HUES64 (cell line): ENCODE measurements around the gene PCTP. TPM values are rescaled to one million over a fixed set of nuclear protein-coding genes. Genes with fewer than 3 reads are reported as not detected.

ENCODE experiments used
- H3K27ac ChIP-seq: 2 replicates; pipeline ENCODE4 v1.7.0; 2013; ENCODE audit warnings: low read depth, low read length, inconsistent platforms
- H3K27me3 ChIP-seq: 2 replicates; pipeline ENCODE4 v1.6.1; 2013; ENCODE audit warnings: mild to moderate bottlenecking, low read length; ENCODE audit not compliant: insufficient read depth
- H3K36me3 ChIP-seq: 2 replicates; pipeline ENCODE4 v1.6.1; 2013; ENCODE audit warnings: mild to moderate bottlenecking, low read length; ENCODE audit not compliant: insufficient read depth
- H3K4me1 ChIP-seq: 2 replicates; pipeline ENCODE4 v1.6.1; 2013; ENCODE audit warnings: mild to moderate bottlenecking, low read length, moderate library complexity; ENCODE audit not compliant: insufficient read depth
- H3K4me3 ChIP-seq: 2 replicates; pipeline ENCODE4 v1.5.1; 2013; ENCODE audit warnings: mild to moderate bottlenecking, low read length, moderate library complexity
- H3K9ac ChIP-seq: 2 replicates; pipeline ENCODE4 v1.6.1; 2013; ENCODE audit warnings: mild to moderate bottlenecking, low read depth, low read length
- H3K9me3 ChIP-seq: 2 replicates; pipeline ENCODE4 v1.6.1; 2013; ENCODE audit warnings: low read depth, low read length; ENCODE audit not compliant: insufficient read depth
- WGBS: fragments of 150-250, 120-280 bp; methylation state at CpG from one replicate; pipeline ENCODE4 v1.1.7; 2013; ENCODE audit warnings: missing lambda C conversion rate; 5-methylcytosine and 5-hydroxymethylcytosine counted together
- polyA plus RNA-seq, 2 experiments: library from polyadenylated mRNA; stranded (reverse); fragments of 50-300 nt; gene quantifications; one replicate each; pipeline ENCODE4 v1.2.3, GENCODE V29; 2013

PCTP gene
- 17.4 TPM for polyA plus RNA-seq (2013, experiment 1 of 2)
- 17.7 TPM for polyA plus RNA-seq (2013, experiment 2 of 2)

DNA sequence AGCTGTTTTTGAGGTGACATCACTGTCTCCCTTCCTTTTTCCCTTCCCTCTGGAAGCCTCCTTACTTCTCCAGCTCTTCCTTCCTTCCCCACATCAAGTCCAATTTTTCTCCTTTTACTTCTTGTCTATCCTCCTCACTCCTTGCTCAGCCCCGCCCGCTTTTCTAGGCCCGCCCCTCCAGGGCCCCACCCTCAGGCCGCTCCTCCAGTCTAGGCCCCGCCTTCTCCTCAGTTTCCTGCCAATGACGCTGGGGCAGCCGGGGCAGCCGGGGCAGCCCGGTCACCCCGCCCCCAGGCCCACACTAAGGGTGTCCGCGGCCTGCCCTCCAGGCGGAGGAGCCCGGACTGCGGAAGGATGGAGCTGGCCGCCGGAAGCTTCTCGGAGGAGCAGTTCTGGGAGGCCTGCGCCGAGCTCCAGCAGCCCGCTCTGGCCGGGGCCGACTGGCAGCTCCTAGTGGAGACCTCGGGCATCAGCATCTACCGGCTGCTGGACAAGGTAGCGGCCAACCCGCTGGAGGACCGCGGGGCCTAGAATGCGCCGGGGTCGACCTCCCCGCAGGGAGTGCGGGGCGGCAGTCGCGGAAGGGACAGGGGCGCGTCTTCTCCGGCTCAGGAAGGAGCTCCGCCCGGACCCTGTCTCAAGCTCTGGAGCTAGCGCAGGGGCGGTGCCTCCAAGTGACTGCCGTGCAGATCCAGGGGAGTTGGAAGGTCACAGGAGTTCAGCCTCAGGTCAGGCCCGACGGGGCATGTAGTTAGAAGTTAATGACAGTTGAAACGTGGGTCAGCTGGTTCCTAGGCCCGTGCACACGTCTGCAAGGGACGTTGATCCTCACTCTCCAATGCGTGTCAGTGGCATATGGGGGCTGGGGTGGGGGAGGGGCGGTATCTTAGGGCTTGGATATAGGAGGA, at the start of gene PCTP:
Gene PCTP (plus strand): TSS at position 302 of the 908 bp plus-strand sequence. CDS start 53 bp downstream, at position 355.
- Histone ChIP-seq H3K27me3 (no peaks in the 10 kb centered on the region), H3K9me3 (no peaks in the 10 kb centered on the region), H3K27ac (peak within 1 kb of the TSS; percentile 83), H3K4me1 (peaks cover 7% of the 10 kb centered on the region; the same call in 1 of the 2 replicates), H3K36me3 (no peaks in the 10 kb centered on the region), H3K4me3 (peak within 1 kb of the TSS; percentile 77), H3K9ac (peak within 1 kb of the TSS; percentile 81)
- WGBS, result under 1% methylated on average over 53 of the region's 53 CpGs

DNA sequence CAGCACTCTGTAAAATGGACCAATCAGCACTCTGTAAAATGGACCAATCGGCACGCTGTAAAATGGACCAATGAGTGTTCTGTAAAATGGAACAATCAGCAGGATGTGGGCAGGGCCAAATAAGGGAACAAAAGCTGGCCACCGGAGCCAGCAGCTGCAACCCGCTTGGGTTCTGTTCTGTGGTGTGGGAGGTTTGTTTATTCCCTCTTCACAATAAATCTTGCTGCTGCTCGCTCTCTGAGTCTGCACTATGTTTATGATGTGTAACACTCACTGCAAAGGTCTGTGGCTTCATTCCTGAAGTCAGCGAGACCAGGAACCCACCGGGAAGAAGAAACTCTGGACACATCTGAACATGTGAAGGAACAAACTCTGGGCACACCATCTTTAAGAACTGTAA, 48.7 kb upstream of the PCTP start:
- H3K36me3 ChIP-seq, result no peaks in the 10 kb centered on the region
- H3K27ac ChIP-seq, result no peak overlapping the region
- peaks cover 15% of the 10 kb centered on the region for H3K4me1 ChIP-seq
- WGBS, result 99% methylated on average over 7 of the region's 7 CpGs
- H3K27me3 ChIP-seq, result no peaks in the 10 kb centered on the region
- 0 out of 2 replicates have a peak, but pooled peaks cover 3% of the 10 kb centered on the region for H3K9me3 ChIP-seq
- no peak overlapping the region for H3K4me3 ChIP-seq
- H3K9ac ChIP-seq, result no peak overlapping the region

DNA sequence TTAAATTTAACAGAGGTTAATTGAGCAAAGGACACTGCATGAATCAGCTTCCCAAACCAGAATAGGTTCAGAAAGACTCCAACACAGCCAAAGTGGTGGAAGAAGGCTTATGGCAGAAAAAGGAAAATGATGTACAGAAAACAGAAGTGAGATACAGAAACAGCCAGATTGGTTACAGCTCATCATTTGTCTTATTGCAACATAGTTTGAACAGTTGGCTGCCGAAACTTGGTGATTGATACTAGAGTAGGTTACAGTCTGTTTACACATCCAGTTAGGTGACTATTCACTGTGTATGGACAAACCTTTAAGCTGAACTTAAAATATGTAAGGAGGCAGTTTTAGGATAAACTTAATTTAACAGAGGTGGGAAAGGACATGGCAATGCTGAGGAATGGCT, 46.5 kb upstream of the PCTP start:
- no peak overlapping the region for H3K4me3 ChIP-seq
- no peaks in the 10 kb centered on the region for H3K27me3 ChIP-seq
- no peaks in the 10 kb centered on the region for H3K36me3 ChIP-seq
- H3K27ac ChIP-seq, result no peak overlapping the region
- WGBS, result 97% methylated on average over 1 of the region's 1 CpG
- H3K4me1 ChIP-seq, result peaks cover 25% of the 10 kb centered on the region
- 0 out of 2 replicates have a peak, but pooled peaks cover 3% of the 10 kb centered on the region for H3K9me3 ChIP-seq
- no peak overlapping the region for H3K9ac ChIP-seq

DNA sequence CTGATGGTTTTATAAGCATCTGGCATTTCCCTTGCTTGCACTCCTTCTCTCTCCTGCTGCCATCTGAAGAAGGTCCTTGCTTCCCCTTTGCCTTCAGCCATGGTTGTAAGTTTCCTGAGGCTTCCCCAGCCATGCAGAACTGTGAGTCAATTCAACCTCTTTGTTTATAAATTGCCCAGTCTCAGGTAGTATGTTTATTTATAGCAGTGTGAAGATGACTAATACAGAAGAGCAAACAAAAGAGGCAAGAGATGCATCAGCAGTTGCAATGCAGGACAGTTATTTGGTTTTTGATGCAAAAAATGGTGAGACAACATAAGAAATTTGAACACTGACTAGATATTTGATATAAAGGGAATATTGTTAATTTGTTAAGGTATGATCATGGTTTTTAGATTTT, 45.0 kb upstream of the PCTP start:
- peaks cover 25% of the 10 kb centered on the region for H3K4me1 ChIP-seq
- H3K9ac ChIP-seq, result no peak overlapping the region
- no peaks in the 10 kb centered on the region for H3K36me3 ChIP-seq
- H3K27ac ChIP-seq, result no peak overlapping the region
- H3K9me3 ChIP-seq, result 0 out of 2 replicates have a peak, but pooled peaks cover 3% of the 10 kb centered on the region
- H3K27me3 ChIP-seq, result no peaks in the 10 kb centered on the region
- no peak overlapping the region for H3K4me3 ChIP-seq

DNA sequence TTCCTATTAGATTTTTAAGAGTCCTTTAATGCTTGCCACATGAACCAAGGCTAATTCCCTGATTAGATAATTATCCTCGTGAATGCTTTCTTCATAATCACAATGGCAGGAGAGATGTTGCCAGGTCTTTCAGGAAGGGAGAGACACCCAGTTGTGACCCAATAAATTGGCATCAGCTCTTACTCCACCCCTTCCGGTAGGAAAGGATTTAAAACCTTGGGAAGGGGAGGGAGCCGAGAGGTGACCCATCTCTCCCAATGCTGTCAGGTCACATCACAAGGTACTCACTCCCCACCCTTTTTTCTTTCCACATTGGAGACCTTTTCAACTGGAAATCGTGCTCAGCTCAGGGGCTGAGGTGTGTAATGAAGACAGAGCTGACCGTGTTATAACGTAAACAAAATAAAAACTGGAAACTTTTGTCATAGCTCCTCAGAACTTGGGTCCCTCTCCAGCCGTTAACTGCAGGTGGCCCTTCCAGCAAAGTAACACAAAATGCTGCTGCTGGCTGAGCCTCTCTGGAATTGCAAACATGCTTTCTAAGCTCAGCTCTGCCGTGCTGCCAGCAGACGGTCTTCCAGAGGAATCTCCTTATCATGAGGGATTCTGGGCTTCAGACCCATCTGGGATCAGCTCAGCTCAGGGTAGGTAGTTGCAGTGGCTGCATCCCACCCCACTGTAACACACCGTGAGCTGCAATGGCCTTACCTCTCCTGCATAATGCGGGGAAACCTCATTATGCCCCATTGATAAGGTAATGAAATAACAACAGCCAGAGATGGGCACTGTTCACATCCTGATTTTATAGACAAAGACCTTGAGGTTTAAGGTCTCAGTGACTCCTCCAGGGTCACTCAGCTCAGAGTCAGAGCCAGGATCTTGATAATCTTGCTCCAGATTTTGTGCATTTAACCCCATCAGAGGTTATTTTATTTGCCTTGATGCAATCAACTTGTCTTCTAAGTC, 43.8 kb upstream of the PCTP start:
- Histone ChIP-seq H3K27me3 (no peaks in the 10 kb centered on the region), H3K27ac (no peak overlapping the region), H3K9ac (0 out of 2 replicates have a peak overlapping the region, but pooled peaks have one; percentile 1), H3K4me1 (peaks cover 25% of the 10 kb centered on the region), H3K9me3 (0 out of 2 replicates have a peak, but pooled peaks cover 2% of the 10 kb centered on the region), H3K4me3 (no peak overlapping the region), H3K36me3 (no peaks in the 10 kb centered on the region)
- WGBS, result 45% methylated on average over 9 of the region's 11 CpGs

DNA sequence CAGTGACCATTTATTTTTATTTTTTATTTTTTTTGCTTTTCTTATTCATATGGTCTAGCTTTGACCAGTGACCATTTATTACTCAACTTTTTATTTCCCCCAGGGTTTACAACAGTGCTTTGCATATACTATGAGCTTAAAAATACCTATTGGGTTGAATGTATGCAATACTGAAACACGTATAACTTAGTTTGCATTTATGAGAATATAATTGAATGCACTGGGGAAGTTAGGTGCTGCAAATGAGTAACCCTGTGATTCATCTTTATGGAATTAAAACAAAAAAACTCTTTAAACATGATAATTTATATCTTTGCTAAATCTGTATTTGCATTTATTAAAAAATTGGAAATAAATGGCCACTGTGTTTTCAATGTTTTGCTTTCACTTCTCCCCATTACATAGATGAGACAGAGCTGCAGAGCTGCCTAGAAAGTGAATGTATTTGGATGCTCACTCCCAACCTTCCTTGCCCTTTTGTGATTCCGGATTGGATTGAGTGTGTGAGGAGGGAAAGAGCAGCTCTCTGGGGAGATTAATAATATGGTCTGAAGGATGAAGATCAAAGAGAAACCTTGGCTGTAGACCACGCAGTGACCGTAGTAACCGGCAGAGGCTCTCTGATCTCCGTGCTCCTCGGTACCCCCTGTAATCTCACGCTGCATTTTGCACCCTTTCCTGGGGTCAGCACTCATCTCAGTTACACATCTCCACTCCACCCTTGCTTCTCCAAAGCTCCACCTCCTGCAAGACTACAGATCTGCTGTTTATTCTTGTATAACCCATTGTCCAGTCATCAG, 42.5 kb upstream of the PCTP start:
- H3K27me3 ChIP-seq, result no peaks in the 10 kb centered on the region

DNA sequence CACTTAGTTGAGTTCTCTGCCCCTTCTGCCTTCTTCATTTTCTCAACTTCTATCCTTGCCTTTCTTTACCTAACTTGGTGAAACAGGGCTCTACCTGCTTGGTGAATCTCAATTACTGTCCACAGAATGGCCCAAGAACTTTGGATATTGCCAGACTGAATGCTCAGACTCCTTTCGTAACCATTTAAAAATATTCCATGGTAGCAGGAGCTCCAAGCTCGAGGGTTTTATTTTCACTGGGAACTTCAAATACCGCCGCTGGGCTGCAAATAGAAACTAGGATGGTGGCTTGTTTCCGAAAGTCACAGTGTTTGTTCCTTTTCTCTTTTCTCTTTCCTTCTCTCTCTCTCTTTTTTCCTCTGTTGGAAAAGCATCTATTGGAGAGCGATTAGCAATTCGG, 41.4 kb upstream of the PCTP start:
- Histone ChIP-seq H3K36me3 (no peaks in the 10 kb centered on the region), H3K27ac (no peak overlapping the region), H3K4me1 (peaks cover 25% of the 10 kb centered on the region), H3K4me3 (no peak overlapping the region), H3K9me3 (no peaks in the 10 kb centered on the region), H3K27me3 (no peaks in the 10 kb centered on the region), H3K9ac (no peak overlapping the region)
- 92% methylated on average over 7 of the region's 7 CpGs for WGBS

More for the DNA sequence above, 42.5 kb upstream of the PCTP start:
- no peak overlapping the region for H3K27ac ChIP-seq
- H3K36me3 ChIP-seq, result no peaks in the 10 kb centered on the region
- no peak overlapping the region for H3K4me3 ChIP-seq
- peaks cover 25% of the 10 kb centered on the region for H3K4me1 ChIP-seq
- H3K9me3 ChIP-seq, result no peaks in the 10 kb centered on the region
- H3K9ac ChIP-seq, result no peak overlapping the region
- WGBS, result 82% methylated on average over 8 of the region's 8 CpGs

DNA sequence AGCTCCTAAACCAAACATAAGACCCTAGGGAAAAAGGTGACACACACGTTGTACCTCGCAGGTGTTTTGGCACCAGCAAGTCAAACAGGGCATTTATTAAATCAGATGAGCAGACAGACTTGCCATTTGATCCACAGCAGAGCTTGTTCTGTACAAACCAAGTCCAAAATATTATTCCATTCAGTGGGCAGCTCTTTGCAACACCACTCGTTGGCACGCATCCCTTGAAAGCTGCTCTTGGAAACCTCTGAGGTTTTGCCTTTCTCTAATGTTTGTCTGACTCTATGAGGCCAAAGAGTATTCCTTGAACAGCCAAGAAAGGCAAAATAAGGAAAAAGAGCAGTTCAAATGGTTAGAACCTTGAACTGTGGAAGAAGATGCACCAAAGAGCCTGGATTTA, 40.9 kb upstream of the PCTP start:
- Histone ChIP-seq H3K9me3 (no peaks in the 10 kb centered on the region), H3K27me3 (no peaks in the 10 kb centered on the region), H3K4me3 (no peak overlapping the region), H3K4me1 (peaks cover 25% of the 10 kb centered on the region), H3K9ac (no peak overlapping the region), H3K27ac (no peak overlapping the region), H3K36me3 (no peaks in the 10 kb centered on the region)
- WGBS, result 96% methylated on average over 4 of the region's 4 CpGs

DNA sequence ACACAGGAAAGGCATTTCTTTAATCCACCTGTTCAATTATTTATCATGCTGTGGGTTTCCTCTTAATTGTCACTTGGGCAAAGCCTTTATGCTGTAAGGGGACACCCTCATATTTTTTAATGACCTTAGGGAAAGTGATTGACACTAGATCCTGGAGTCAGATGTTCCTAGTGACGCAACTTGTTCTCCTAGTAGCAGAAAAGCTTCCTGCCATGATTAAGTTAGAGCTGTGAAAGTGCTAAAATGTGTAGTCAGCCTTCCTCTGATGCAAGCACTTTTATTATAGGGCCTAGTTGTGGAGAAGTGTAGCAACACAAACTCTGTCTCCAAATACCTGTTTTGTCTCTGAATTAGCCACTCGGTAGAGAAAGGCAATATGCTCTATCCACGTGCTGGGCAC, 40.4 kb upstream of the PCTP start:
- no peak overlapping the region for H3K9ac ChIP-seq
- no peak overlapping the region for H3K27ac ChIP-seq
- H3K4me1 ChIP-seq, result peaks cover 24% of the 10 kb centered on the region
- no peak overlapping the region for H3K4me3 ChIP-seq
- WGBS, result 95% methylated on average over 3 of the region's 3 CpGs
- H3K36me3 ChIP-seq, result no peaks in the 10 kb centered on the region
- H3K27me3 ChIP-seq, result no peaks in the 10 kb centered on the region
- H3K9me3 ChIP-seq, result no peaks in the 10 kb centered on the region

DNA sequence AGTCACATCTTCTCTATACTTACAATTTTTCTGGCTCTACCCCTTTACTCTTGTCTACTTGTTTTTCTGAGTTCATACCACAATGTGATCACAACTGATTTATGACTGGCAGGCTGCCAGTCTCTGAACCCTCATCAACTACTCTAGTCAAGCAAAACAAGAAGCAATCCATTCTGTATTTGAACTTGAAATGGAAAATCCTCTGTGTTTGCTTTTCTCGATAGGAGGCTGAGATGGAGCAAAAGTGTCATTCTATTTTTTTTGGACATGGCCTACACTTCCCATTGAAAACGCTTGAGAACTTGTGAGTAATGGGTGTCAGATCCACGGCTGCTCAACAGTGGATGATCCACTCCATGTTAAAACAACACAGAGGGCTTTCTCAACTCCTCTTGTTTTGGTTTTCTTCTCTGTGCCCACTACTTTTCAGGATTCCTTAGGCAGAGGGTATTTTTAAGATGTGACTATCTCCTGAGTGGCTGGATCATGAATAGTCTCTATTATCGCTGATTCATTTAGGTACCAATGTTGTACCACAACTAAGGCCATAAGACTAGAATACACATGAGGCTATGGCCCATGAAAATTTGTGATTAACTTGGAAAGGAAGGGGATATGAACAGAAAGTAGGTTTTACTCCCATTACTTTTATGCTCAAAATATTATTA, 39.9 kb upstream of the PCTP start:
- no peaks in the 10 kb centered on the region for H3K36me3 ChIP-seq
- H3K9ac ChIP-seq, result no peak overlapping the region
- no peak overlapping the region for H3K4me3 ChIP-seq
- no peaks in the 10 kb centered on the region for H3K27me3 ChIP-seq
- 94% methylated on average over 4 of the region's 4 CpGs for WGBS
- H3K27ac ChIP-seq, result no peak overlapping the region
- no peaks in the 10 kb centered on the region for H3K9me3 ChIP-seq
- peaks cover 19% of the 10 kb centered on the region for H3K4me1 ChIP-seq
